H9 (cell line): ENCODE data around the gene RPP14. TPM values are rescaled to one million over a fixed set of nuclear protein-coding genes. Genes with fewer than 3 reads are reported as not detected.

Source experiments
- DNase-seq: peaks from one replicate; pipeline ENCODE4 v3.0.0-alpha.2; 2017
- H2AFZ ChIP-seq: one replicate; pipeline ENCODE4 v1.6.1; 2013; ENCODE audit warnings: mild to moderate bottlenecking, low read length, control low read depth, moderate library complexity
- H2AK5ac ChIP-seq: 2 replicates; pipeline ENCODE4 v1.6.1; 2013; ENCODE audit warnings: low read length, control low read depth, mixed read lengths; ENCODE audit not compliant: insufficient read length
- H2BK120ac ChIP-seq: one replicate; pipeline ENCODE4 v1.6.1; 2013; ENCODE audit warnings: low read depth, mild to moderate bottlenecking, low read length, control low read depth, inconsistent platforms; ENCODE audit not compliant: poor library complexity, severe bottlenecking
- H2BK12ac ChIP-seq: 2 replicates; pipeline ENCODE4 v1.6.1; 2013; ENCODE audit warnings: low read length, control low read depth, mixed read lengths, low read depth; ENCODE audit not compliant: insufficient read length
- H2BK15ac ChIP-seq: 2 replicates; pipeline ENCODE4 v1.6.1; 2013; ENCODE audit warnings: low read depth, low read length, control low read depth
- H2BK20ac ChIP-seq: one replicate; pipeline ENCODE4 v1.6.1; 2013; ENCODE audit warnings: low read depth, mild to moderate bottlenecking, low read length, control low read depth, inconsistent platforms; ENCODE audit not compliant: poor library complexity, severe bottlenecking
- H2BK5ac ChIP-seq: 2 replicates; pipeline ENCODE4 v1.6.1; 2013; ENCODE audit warnings: low read length, control low read depth, mixed read lengths; ENCODE audit not compliant: insufficient read length
- H3K14ac ChIP-seq: 2 replicates; pipeline ENCODE4 v1.6.1; 2013; ENCODE audit warnings: low read length, control low read depth; ENCODE audit not compliant: insufficient read depth
- H3K18ac ChIP-seq: 2 replicates; pipeline ENCODE4 v1.6.1; 2013; ENCODE audit warnings: low read depth, mild to moderate bottlenecking, mixed read lengths, low read length, control low read depth; ENCODE audit not compliant: insufficient read length
- H3K23ac ChIP-seq: 2 replicates; pipeline ENCODE4 v1.6.1; 2013; ENCODE audit warnings: low read length, control low read depth, mixed read lengths, low read depth; ENCODE audit not compliant: insufficient read length
- H3K23me2 ChIP-seq: 2 replicates; pipeline ENCODE4 v1.6.1; 2013; ENCODE audit warnings: low read depth, mild to moderate bottlenecking, mixed read lengths, low read length, control low read depth; ENCODE audit not compliant: insufficient read length, poor library complexity, severe bottlenecking
- H3K27ac ChIP-seq: 2 replicates; pipeline ENCODE4 v1.5.1; 2013; ENCODE audit warnings: low read length, control low read depth, mixed read lengths, low read depth; ENCODE audit not compliant: insufficient read length
- H3K27me3 ChIP-seq: 2 replicates; pipeline ENCODE4 v1.6.1; 2013; ENCODE audit warnings: low read length, control low read depth, inconsistent platforms; ENCODE audit not compliant: insufficient read depth
- H3K4ac ChIP-seq: 2 replicates; pipeline ENCODE4 v1.6.1; 2013; ENCODE audit warnings: low read depth, mild to moderate bottlenecking, control low read depth, inconsistent platforms, low read length, moderate library complexity
- H3K4me1 ChIP-seq: 2 replicates; pipeline ENCODE4 v1.6.1; 2013; ENCODE audit warnings: low read length, control low read depth, inconsistent platforms; ENCODE audit not compliant: insufficient read depth
- H3K4me2 ChIP-seq: 2 replicates; pipeline ENCODE4 v1.6.1; 2013; ENCODE audit warnings: low read length, control low read depth, mixed read lengths; ENCODE audit not compliant: insufficient read length, insufficient read depth
- H3K56ac ChIP-seq: 2 replicates; pipeline ENCODE4 v1.6.1; 2013; ENCODE audit warnings: low read depth, mild to moderate bottlenecking, mixed read lengths, low read length, control low read depth; ENCODE audit not compliant: insufficient read length
- H3K79me1 ChIP-seq: 2 replicates; pipeline ENCODE4 v1.6.1; 2013; ENCODE audit warnings: low read depth, mild to moderate bottlenecking, moderate library complexity, low read length, control low read depth, inconsistent platforms; ENCODE audit not compliant: insufficient read depth, poor library complexity, severe bottlenecking
- H3K79me2 ChIP-seq: 2 replicates; pipeline ENCODE4 v1.6.1; 2013; ENCODE audit warnings: low read length, control low read depth, inconsistent platforms; ENCODE audit not compliant: insufficient read depth
- H3K9ac ChIP-seq: 2 replicates; pipeline ENCODE4 v1.6.1; 2013; ENCODE audit warnings: low read length, control low read depth, mixed read lengths; ENCODE audit not compliant: insufficient read length; ENCODE audit errors: extremely low read depth
- H3K9me3 ChIP-seq: one replicate; pipeline ENCODE4 v1.6.1; 2013; ENCODE audit warnings: low read depth, low read length, inconsistent platforms; ENCODE audit not compliant: control insufficient read depth
- H3T11ph ChIP-seq: one replicate; pipeline ENCODE4 v1.6.1; 2013; ENCODE audit warnings: mild to moderate bottlenecking, low read length, control low read depth, inconsistent platforms
- H4K20me1 ChIP-seq: one replicate; pipeline ENCODE4 v1.6.1; 2013; ENCODE audit not compliant: control insufficient read depth, insufficient read length, insufficient read depth
- H4K5ac ChIP-seq: 2 replicates; pipeline ENCODE4 v1.6.1; 2013; ENCODE audit warnings: low read depth, mild to moderate bottlenecking, mixed read lengths, low read length, control low read depth; ENCODE audit not compliant: insufficient read length
- H4K8ac ChIP-seq: replicated peaks from 2 replicates; pipeline ENCODE4 v1.6.1; 2013; ENCODE audit warnings: low read length, control low read depth, mixed read lengths, low read depth; ENCODE audit not compliant: insufficient read length
- H4K91ac ChIP-seq: 2 replicates; pipeline ENCODE4 v1.6.1; 2013; ENCODE audit warnings: low read depth, mild to moderate bottlenecking, moderate library complexity, mixed read lengths, low read length, control low read depth; ENCODE audit not compliant: insufficient read length
- H3K27ac Mint-ChIP-seq, 3 experiments: 2 replicates in 2 of 3; 3 replicates in 1 of 3; pipeline ENCODE4 v1.8.0; 2020 to 2021; ENCODE audit warnings: mixed read lengths in 3 of 3, mild to moderate bottlenecking in 1 of 3, moderate library complexity in 1 of 3
- H3K27me3 Mint-ChIP-seq: 2 replicates; pipeline ENCODE4 v1.8.0; 2021; ENCODE audit warnings: low read depth, mild to moderate bottlenecking, moderate library complexity, mixed read lengths
- H3K36me3 Mint-ChIP-seq, 3 experiments: 2 replicates in 2 of 3; 3 replicates in 1 of 3; pipeline ENCODE4 v1.8.0; 2020 to 2021; ENCODE audit warnings: low read depth in 3 of 3, mixed read lengths in 3 of 3; ENCODE audit not compliant: insufficient read depth in 1 of 3
- H3K4me1 Mint-ChIP-seq, 2 experiments: 2 replicates each; pipeline ENCODE4 v1.8.0; 2020; ENCODE audit warnings: mixed read lengths in 2 of 2
- H3K4me3 Mint-ChIP-seq, 2 experiments: 2 replicates in 1 of 2; 3 replicates in 1 of 2; pipeline ENCODE4 v1.8.0; 2020 to 2021; ENCODE audit warnings: mild to moderate bottlenecking in 2 of 2, mixed read lengths in 2 of 2, moderate library complexity in 1 of 2
- H3K9me3 Mint-ChIP-seq, 2 experiments: 2 replicates in 1 of 2; 3 replicates in 1 of 2; pipeline ENCODE4 v1.8.0; 2020; ENCODE audit warnings: mild to moderate bottlenecking in 2 of 2, mixed read lengths in 2 of 2, moderate library complexity in 1 of 2
- WGBS: extraction: QIAGEN DNeasy Blood & Tissue Kit; methylation state at CpG from one replicate; pipeline ENCODE4 v1.1.7; 2013; ENCODE audit warnings: missing lambda C conversion rate, low lambda C conversion rate, mixed read lengths; ENCODE audit not compliant: insufficient read length; ENCODE audit errors: extremely low coverage; 5-methylcytosine and 5-hydroxymethylcytosine counted together
- total RNA-seq: library from RNA; stranded (reverse); gene quantifications from 2 replicates; pipeline ENCODE4 v1.2.1, GENCODE V29; 2021
- TF ChIP-seq, protein P1 (sequence below): fragments of 200-600 bp; sonication (generic); conservative IDR thresholded peaks from 3 replicates; pipeline ENCODE4 v1.8.0; 2021; ENCODE audit warnings: antibody characterized with exemption, mild to moderate bottlenecking

The RPP14 gene
- total RNA-seq, 1 experiment from 2014 or later, result 23.9 TPM

DNA sequence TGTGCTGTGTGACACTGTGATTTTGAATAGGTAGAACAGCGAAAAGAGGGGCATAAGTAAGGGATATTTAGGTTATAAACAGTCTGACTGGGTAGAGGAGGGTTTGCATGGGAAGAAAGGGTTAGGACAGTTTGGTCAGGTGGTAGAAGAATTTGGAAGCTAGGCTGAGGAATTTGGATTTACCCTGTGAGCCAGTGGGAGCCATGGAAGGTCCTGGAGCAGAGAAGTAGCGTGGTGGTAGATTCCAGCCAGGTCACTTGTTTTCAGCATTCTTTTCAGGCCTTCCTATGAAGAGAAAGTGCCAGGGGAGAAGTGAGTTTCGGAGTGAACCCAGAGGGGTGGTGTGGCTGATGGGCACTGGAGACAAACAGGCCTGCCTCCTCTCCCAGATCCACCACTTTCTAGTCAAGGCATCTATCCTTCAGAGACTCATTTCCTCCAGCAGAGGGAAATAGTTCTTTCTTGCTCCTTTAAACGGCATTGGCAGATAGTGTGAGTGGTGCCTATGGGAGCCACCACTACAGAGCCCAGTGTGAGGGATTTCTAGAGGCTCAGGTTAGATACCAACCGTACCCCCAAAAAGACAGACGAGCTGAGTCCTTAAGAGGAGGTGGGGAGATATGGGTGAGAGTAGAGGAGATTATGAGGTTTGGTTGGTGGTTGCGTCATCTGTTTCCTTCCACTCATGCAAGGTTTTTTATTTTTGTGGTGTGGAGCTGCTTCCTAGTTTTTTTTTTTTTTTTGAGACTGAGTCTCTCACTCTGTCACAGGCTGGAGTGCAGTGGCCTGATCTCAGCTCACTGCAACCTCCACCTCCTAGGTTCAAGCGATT lies 47.9 kb downstream of the RPP14 start:
- H2BK20ac ChIP-seq, result no peak overlapping the region
- 0 out of 2 replicates have a peak overlapping the region, but pooled peaks have one; percentile 95 for H2BK15ac ChIP-seq
- peak overlapping the region; percentile 42 for H2BK12ac ChIP-seq
- no peak overlapping the region for H3K23ac ChIP-seq
- no peaks in the 10 kb centered on the region for H3K36me3 Mint-ChIP-seq
- H3K79me1 ChIP-seq, result no peaks in the 10 kb centered on the region
- H3K4me3 Mint-ChIP-seq, result no peak overlapping the region
- no peak overlapping the region for H4K91ac ChIP-seq
- no peaks in the 10 kb centered on the region for H3K27me3 Mint-ChIP-seq
- H2AFZ ChIP-seq, result no peak overlapping the region
- no peak overlapping the region for H3K27ac ChIP-seq
- H3K23me2 ChIP-seq, result no peaks in the 10 kb centered on the region
- no peak overlapping the region for H3K18ac ChIP-seq
- no peaks in the 10 kb centered on the region for H3K79me2 ChIP-seq
- no peak overlapping the region for H3T11ph ChIP-seq
- no peak overlapping the region for H3K9ac ChIP-seq
- TF ChIP-seq, protein P1, sequence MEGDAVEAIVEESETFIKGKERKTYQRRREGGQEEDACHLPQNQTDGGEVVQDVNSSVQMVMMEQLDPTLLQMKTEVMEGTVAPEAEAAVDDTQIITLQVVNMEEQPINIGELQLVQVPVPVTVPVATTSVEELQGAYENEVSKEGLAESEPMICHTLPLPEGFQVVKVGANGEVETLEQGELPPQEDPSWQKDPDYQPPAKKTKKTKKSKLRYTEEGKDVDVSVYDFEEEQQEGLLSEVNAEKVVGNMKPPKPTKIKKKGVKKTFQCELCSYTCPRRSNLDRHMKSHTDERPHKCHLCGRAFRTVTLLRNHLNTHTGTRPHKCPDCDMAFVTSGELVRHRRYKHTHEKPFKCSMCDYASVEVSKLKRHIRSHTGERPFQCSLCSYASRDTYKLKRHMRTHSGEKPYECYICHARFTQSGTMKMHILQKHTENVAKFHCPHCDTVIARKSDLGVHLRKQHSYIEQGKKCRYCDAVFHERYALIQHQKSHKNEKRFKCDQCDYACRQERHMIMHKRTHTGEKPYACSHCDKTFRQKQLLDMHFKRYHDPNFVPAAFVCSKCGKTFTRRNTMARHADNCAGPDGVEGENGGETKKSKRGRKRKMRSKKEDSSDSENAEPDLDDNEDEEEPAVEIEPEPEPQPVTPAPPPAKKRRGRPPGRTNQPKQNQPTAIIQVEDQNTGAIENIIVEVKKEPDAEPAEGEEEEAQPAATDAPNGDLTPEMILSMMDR, result peak; percentile 29; the same call in 1 of the 3 replicates
- peaks cover 8% of the 10 kb centered on the region in 2 experiments for H3K4me1 Mint-ChIP-seq
- no peaks in the 10 kb centered on the region for H3K9me3 ChIP-seq
- H3K27ac Mint-ChIP-seq, result peak overlapping the region in 1 of 3 experiments; percentile 50; a peak in 1 of 7 replicates
- no peak overlapping the region for H3K14ac ChIP-seq
- H2BK120ac ChIP-seq, result no peak overlapping the region
- no peak overlapping the region for H3K56ac ChIP-seq
- no CpG with 5 or more reads among the region's 8 CpGs for WGBS
- DNase-seq, result no peak
- H4K8ac ChIP-seq, result no peak overlapping the region
- H4K20me1 ChIP-seq, result no peaks in the 10 kb centered on the region
- H3K27me3 ChIP-seq, result no peaks in the 10 kb centered on the region
- H3K4me1 ChIP-seq, result no peaks in the 10 kb centered on the region
- H3K9me3 Mint-ChIP-seq, result no peaks in the 10 kb centered on the region
- no peak overlapping the region for H3K4me2 ChIP-seq
- H4K5ac ChIP-seq, result no peak overlapping the region
- no peak overlapping the region for H2BK5ac ChIP-seq
- H3K4ac ChIP-seq, result no peak overlapping the region
- H2AK5ac ChIP-seq, result no peak overlapping the region
